NOMO-1 treated with dmso at 0.1 percent for 144 hours (cell line): ENCODE measurements around the gene ZFP1.
"Not testable (repeated sequence)": the region's sequence is repeated elsewhere in the genome, so short reads cannot be mapped to it uniquely, and the experiment has no call there.

Experiments used
- DNase-seq: peaks from one replicate; lab custom pipeline; 2025; ENCODE audit not compliant: unreplicated experiment; lab: John Stamatoyannopoulos, UW

The ZFP1 gene

DNA sequence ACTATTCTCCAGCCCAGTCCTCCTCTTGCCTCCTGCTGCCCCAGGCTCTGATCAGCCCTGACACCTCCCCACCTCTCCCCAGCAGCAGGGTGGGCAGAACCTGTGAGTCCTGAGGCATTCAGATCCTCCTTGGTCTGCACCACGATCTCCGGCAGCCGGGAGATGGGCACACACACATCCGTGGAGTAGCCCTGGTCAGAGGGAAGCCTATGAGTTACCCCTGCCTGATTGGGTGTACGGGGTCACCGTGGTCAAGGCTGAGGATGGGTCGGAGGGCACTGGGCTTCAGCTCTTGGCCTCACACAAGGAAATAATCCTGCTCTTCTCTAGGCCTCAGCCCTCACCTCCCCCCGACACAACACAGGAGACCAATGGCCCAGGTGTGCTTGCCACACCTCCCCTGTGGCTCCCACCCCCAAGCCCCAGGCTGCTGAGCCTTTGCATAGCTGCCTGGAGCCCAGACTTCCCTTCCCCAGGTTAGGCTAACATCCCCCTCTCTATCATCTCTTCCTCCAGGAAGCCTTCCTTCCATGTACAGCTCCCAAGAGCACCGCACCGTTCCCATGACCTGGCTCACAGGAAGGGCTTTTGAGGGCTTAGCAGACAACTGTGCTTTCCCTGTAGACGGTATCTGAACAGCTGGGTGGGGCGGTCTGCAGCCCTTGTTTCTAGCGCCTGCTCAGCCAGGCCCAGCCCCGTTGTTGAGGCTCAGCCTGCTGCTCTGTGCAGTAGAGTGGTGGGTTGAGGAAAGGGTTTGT is 35.4 kb upstream of the ZFP1 start:
- DNase-seq = no peak

DNA sequence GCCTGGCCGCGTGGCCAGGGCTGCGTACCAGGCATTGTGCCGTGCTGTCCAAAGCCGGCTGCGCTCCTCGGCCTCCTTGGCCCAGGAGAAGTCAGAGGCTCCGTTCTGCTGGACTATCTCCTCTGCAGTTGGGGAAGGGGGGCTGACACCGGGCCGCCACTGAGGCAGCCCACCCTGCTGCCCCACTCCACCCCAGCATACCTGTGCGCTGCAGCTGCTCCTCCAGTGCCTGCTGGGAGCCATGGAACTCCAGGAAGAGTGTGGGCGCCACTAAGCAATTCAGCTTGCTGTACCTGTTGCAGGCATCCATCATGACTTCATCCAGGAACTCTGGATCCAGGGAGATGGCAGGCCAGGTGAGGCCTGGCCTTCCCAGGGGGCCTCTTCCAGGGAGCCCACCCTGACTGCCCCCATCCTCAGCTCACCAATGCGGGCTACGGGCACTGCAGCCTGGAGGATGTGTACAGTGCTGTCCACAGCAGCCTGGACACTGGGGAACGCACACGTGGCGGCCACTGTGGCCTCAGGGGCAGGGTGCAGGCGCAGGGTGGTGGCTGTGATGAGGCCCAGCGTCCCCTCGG is 34.7 kb upstream of the ZFP1 start:
- DNase-seq = no peak

DNA sequence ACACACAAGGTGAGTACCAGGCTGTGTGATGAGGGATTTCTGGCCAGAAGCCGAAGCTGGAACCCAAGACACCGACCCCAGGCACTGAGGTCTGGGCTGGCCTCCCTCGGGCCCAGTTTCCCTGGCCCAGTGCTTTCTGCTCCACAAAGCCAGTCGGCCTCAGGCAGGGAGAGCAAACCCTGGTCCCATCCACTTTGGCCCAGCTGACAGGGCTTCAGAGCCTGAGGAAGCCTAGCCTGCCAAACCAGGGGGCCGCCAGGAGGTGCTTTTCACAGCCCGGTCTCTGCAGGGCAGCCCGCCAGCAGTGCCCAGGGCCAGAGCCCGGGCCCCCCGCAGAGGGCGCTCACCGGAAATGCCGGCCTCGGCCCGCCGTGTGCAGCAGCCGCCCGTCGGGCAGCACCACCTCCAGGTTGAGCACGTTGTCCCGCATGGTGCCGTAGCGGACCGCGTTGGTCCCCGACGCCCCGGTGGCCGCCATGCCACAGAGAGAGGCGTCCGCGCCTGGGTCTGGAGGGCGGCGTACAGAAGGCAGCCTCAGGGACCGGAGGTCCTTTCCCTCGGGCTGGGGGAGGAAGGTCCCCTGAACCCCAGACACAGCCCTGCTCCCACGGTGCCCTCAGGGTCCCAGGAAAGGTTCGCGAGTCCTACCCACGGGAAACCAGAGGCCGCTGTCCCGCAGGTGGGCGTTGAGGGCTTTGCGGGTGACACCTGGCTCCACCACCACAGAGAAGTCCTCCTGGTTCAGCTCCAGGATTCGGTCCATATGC is 34.0 kb upstream of the ZFP1 start:
- DNase-seq = no peak

DNA sequence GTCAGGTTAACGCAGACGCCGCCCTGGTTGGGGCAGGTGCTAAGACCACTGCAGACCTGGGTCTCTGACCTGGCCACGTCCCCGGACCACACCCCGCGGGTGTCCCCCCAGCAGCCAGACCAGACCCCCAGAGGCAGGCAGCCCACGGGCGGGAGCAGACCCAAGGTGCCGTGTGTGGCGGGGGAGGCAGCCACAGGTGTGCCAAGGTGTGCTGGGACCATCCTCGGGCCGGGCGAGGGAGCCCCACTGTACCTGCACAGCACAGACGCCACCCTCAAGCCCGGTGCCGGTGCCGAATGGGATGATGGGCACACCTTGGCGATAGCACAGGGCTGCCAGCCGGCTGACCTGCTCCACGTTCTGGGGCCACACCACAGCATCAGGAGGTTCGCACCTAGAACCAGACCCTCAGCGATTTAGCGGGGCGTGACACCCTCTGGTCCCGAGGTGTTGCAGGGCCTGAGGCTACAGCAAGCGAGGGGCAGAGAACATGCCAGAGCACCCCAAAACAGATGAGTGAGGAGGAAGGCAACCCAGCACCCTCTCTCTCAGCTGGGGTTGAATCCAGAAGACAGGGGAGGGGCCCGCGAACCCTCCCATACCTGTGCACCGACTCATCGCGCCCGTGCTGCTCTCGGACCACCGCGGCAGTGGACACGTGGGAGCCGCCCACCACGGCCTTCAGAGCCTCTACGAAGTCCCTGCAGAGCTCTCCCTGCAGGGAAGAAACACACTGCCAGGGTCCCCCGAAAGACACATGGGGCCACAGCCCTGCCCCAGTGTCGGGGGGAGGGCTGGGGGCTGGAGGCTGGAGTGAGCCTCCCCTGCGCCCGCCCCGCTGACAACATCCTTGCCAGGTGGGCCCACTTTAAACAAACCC is 33.1 kb upstream of the ZFP1 start:
- no peak for DNase-seq

DNA sequence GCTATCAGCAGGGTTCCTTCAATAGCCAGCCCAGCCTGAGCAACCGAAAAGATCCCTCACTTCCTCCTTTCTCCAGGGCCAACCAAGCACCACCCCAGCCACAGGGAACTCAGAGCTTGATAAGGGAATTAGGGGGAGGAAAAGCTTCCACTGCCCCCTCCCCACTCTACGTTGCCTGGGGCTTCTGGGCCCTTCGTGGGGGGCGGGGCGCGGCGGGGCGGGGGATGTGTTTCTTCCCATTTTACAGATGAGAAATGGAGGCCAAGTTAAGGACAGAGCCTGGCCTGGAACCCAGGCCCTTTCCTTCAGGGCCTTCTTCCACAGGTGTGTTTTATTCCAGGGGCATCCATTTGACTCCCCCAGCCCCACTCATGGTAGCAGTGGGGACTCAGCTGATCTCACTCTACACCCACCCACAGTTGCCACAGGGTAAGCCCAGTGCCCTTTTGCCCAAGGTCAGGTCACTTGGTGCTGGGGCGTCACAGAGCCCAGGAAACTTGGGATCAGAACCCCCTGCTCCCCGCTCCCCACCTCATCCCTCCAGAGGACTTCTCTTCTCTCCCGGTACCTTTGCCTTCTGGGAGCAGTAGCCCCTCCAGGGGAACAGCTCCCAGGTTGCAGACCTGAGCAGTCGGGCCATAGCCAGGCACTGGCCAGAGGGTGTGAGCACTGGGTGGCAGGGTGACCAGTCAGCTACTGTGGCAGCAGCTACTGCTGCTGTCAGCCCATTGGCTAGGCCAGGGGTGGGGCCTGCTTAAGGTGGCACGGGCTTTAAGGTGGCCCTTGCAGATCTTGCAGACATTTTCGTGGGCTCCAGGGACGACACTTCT is 32.0 kb upstream of the ZFP1 start, which contains the start of gene LDHD:
LDHD (minus strand) TSS at position 700 of the 830 bp plus-strand sequence; CDS start at position 640, 60 bp downstream.
- DNase-seq = peak; percentile 83

DNA sequence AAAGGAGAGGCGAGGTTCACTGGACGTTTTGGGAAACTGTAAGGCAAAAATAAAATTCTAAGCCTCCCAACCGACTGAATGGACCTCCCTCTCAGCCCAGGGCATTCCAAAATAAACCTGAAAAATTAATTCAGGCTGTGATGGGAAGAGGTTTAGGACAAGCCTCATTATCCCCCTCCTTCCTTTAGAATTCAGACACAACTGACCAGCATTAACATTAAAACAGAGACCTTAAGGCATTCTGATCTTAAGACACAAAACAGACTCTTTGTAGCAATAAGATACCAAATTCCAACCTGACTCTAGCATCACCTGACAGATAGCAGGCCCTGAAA is 31.4 kb upstream of the ZFP1 start:
- DNase-seq = no peak

DNA sequence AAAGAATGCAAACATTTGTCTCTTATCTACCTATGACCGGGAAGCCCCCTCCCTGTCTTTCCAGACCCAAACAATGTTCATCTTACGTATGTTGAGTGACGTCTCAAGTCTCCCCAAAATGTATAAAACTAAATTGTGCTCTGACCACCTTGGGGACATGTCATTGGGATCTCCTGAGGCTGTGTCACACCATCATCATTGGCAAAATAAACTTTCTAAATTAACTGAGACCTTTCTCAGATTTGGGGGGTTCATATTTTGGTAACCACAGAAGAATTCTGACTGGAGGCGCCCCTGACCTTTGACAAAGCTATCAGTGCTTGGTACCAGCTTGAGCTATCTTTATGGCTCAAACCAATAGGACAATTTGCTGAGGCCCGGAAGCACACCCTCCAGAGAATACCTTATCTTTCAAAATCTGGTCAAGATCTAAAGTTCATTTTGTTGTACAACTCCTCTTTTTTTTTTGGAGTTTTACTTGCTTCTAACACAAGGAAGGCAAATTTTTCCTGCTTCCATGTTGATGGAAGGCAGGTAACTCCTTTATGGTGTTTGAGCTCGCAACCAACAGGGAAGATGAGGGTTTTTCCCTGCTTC is 29.3 kb upstream of the ZFP1 start:
- no peak for DNase-seq

DNA sequence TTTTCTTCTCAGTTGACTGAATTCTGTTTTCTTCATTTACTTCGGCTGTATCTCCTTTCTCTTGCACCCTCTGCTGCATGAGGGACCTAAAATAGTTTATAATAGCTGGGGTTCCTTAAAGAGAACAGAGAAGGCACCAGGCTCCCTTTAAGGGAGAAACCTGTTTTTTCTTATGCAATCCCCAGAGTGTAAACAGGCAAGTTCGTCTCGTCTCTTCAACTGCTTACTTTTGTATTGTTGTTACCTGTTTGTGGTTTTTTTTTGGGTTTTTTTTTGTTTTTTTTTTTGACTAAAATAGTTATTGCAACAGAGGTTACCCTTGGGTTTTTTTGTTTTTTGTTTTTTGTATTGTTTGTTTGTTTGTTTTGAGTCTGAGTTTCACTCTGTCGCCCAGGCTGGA is 28.1 kb upstream of the ZFP1 start:
- no peak for DNase-seq

DNA sequence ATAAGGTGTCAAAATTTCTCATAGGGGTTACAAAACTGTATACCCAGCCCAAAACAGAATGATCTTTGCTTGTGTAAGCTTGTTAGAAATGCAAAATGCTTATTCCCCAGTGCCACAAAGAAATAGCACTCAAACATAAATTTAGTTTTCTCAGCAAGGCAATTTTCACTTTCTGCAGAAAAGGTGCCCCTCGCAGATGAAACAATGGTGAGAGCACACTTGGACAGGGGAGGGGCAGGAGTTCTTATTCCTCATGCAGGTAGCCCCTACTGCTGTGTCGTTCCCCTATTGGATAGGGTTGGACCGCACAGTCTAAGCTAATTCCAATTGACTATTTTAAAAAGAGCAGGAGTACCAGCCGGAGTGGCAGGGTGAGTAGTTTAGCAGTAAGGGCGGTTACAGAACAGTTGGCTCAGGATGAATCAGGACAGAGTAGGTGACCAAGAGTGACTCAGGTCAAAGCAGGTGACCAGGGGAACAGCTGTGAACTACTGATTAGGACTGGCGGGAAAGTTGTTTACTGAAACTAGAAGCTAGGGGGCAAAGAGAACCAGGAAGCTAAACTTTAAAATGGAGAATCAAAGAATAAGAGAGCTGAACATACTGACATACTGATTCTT is 26.3 kb upstream of the ZFP1 start:
- no peak for DNase-seq

DNA sequence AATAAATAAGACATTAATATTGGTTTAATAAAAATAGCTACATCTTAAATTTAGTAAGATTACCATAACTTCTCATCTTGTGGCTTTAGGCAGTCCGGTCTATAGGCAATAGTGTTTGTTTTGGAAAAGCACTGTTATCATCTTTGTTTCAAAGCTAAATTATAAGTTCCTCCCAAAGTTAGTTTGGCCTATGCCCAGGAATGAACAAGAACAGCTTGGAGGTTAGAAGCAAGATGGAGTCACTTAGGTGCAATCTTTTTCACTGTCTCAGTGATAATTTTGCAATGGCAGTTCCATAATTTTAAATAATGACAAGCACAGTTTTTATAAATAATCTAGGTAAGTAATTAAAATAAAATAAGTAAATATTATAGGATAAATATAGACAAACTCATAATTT is 25.7 kb upstream of the ZFP1 start:
- DNase-seq = no peak

DNA sequence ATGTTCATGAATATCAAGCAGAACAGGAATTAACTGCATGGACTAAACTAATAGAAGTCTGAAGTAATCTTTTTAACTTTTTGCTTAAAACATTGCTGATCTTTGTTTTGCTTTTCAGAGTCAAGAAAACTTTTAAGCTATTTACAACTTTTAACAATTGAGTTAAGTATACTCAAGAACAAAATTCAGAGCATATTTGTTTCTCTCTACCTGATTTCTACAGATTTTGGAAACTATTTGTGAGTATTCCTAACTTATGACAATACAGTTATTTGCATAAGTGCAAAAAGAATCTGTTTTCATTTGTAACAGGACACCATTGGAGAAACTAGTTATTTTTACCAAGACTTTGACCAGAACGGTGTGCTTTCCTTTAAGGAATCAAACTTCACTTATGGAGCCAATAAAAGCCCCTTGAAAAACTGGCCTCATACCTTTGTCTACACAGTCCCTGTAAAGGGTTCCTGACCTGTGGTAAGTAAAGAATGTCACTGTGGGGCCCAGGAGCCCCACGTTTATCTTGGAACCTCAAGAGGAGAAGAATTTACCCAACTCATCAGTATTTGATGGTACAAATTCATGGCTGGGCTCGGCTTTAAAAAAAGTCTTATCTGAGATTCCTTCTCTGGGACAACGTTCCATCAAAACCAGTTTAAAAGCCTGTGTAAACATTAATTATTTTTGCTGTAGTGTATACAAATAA is 20.5 kb upstream of the ZFP1 start:
- DNase-seq = no peak

DNA sequence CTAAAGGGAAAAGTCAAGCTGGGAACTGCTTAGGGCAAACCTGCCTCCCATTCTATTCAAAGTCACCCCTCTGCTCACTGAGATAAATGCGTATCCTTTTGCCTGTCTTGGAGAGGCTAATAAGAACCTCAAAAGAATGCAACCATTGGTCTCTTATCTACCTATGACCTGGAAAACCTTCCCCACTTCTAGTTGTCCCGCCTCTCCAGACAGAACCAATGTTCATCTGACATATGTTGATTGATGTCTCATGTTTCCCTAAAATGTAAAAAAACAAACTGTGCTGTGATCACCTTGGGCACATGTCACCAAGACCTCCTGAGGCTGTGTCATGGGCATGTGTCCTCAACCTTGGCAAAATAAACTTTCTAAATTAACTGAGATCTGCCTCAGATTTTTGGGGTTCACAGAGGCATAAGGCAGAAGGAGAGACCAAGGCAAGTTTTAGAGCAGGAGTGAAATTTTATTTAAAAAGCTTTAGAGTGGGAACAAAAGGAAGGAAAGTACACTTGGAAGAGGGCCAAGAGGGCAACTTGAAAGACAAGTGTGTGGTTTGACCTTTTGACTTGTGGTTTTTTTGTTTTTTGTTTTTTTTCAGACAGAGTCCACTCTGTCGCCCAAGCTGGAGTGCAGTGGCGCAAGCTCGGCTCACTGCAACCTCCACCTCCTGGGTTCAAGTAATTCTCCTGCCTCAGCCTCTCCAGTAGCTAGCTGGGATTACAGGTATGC is 18.7 kb upstream of the ZFP1 start:
- DNase-seq = not testable (repeated sequence)

DNA sequence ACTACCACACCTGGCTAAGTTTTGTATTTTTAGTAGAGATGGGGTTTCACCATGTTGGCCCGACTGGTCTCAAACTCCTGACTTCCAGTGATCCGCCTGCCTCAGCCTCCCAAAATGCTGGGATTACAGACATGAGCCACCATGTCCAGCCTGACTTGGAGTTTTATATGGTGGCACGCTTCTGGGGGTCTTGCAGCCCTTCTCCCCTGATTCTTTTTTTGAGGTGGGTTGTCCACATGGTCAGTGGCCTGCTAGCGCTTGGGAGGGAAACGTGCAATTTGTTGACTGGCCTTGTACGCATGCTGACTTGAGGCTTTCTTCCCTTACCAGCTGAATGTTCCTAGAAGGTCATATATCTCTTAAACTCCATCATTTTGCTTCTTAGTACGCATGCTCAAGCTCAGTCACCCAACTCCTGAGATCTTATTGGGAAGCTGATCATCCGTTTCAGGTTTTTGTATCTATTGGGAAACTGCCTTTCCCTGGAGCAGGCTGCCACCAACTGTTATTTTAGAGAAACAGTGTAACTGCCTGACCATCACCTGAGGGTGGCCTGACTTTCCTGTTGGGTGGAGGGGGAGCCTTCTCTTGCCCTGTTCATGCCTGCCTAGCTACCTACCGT is 18.1 kb upstream of the ZFP1 start:
- DNase-seq = no peak

DNA sequence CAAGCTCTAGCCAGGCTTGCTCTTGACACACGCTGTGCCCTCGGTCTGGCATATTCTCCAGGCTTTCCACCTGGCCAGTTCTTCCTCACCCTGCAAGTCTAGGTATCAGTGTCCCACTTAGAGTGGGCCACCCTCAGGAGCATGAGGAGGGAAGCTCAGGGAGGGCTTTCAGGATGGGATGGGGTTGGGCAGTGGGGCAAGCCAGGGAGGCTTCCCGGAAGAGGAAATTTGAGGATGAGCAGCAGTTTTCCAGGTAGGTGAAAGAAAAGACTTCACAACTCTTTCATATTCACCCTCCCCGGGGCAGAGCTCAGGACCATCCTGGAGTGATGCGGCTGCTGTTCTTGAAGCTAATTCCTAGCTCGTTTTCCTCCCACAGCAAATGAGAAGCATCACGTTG is 17.2 kb upstream of the ZFP1 start:
- no peak for DNase-seq

DNA sequence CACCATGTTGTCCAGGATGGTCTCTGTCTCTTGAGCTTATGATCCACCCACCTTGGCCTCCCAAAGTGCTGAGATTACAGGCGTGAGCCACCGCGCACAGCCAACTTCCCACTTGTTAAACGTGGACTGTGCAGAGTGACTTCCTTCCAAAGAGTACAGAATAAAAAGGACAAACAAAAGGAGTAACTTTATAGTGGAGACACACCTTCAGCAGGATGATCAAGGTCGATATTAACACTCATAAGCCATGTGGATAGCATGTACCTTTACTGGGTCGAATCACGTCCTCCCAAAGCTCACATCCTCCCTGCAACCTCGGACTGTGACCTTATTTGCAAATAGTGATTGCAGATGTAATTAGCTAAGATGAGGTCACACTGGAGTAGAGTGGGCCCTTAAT is 10.1 kb upstream of the ZFP1 start:
- no peak for DNase-seq

DNA sequence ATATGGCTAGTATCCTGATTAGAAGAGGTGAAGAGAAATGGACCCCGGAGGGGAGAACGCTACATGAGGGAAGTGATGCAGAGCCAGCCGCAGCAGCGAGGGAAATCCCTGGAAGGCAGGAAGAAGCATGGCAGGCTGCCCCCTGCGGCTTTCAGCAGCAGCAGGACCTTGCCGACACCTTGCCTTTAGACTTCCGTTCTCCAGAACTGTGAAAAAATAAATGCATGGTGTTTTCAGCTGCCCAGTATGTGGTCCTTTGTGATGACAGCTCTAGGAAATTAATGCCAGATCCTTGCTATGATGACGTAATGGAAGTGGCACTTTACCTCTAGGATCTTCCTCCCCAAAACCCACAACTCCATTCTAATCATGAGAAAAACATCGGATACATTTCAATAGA is 9.7 kb upstream of the ZFP1 start:
- no peak for DNase-seq

DNA sequence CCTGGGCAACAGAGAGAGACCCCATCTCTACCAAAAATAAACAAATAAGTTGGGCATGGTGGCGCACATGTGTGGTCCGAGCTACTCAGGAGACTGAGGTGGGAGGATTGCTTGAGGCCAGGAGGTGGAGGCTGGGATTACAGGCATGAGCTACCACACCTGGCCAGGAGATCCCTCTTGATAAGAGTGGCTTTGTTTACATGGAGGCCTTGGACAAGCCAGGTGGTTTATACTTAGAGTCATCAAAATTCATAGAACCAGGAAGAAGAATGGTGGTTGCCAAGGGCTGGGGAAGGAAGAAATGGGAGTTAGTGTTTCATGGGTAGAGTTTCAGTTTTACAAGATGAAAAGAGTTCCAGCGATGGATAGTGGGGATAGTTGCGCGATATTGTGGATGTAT is 8.8 kb upstream of the ZFP1 start:
- DNase-seq = no peak

DNA sequence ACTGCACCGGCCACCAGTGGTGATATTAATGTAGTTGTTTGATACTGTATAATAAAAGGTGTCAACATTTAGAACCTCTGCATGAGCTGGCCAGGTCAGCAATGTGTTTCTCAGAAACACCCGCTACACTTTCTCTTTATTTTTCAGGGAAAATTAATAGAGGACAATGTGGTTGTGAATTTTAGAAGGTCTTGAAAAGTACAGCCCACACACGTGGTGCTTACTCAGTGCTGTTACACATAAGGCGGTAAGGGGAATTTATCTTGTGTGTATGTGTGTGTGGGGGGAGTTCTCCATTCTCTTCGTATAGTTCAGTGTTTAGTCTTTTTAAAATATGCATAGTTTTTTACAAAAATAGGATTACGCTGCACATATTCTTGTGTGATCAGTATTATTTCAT is 4.4 kb upstream of the ZFP1 start:
- no peak for DNase-seq
